B cell (primary cell): ENCODE measurements around the gene NKAIN2. TPM values are rescaled to one million over a fixed set of nuclear protein-coding genes. Genes with fewer than 3 reads are reported as not detected.
"Not testable (repeated sequence)": the region's sequence is repeated elsewhere in the genome, so short reads cannot be mapped to it uniquely, and the experiment has no call there.

ENCODE experiments used
- ATAC-seq: fragments of 200-7000 bp; cut with Tn5 transposase; one replicate; pipeline ENCODE4 v1.10.0; 2021; ENCODE audit warnings: low read depth, mild to moderate bottlenecking, moderate number of reproducible peaks, moderate library complexity
- CTCF ChIA-PET: fragments of 350-600 bp; sonication (Branson Sonifier 250); formaldehyde crosslinking; loops from one replicate; lab custom pipeline; 2021; ENCODE audit warnings: antibody characterized with exemption, inconsistent platforms; lab: Charles Lee
- POLR2A ChIA-PET: fragments of 350-600 bp; sonication (Branson Sonifier 250); formaldehyde crosslinking; loops from one replicate; lab custom pipeline; 2021; ENCODE audit warnings: antibody characterized with exemption; lab: Charles Lee
- DNase-seq: peaks from one replicate; pipeline ENCODE4 v3.0.0; 2013
- H2AFZ ChIP-seq: 2 replicates; pipeline ENCODE4 v1.6.1; 2012; ENCODE audit warnings: mild to moderate bottlenecking, low read depth, low read length; ENCODE audit not compliant: insufficient read depth, poor library complexity, severe bottlenecking
- H3K27ac ChIP-seq, 2 donors: 1 replicate in 1 of 2; 2 replicates in 1 of 2; pipeline ENCODE4 v1.5.1; 2012 to 2013; ENCODE audit warnings: low read length in 2 of 2, mild to moderate bottlenecking in 2 of 2, moderate library complexity in 1 of 2
- H3K27me3 ChIP-seq, 4 experiments: fragments of 200-600 bp in 1 of 4; sonication (generic) in 1 of 4; replicated peaks in 1 of 4; 1 replicate in 2 of 4; 2 replicates in 2 of 4; pipeline versions ENCODE4 v1.6.1 to v1.7.0; 2013 to 2016; ENCODE audit warnings: low read length in 3 of 4, mild to moderate bottlenecking in 2 of 4, mixed read lengths in 1 of 4, moderate library complexity in 1 of 4; ENCODE audit not compliant: insufficient read depth in 4 of 4, control insufficient read depth in 3 of 4; ENCODE audit errors: control extremely low read depth in 1 of 4
- H3K36me3 ChIP-seq, 2 experiments: replicated peaks in 1 of 2; 1 replicate in 1 of 2; 2 replicates in 1 of 2; pipeline versions ENCODE4 v1.6.1 to v1.7.1; 2013; ENCODE audit warnings: low read length in 1 of 2; ENCODE audit not compliant: insufficient read depth in 2 of 2, control insufficient read depth in 1 of 2; ENCODE audit errors: control extremely low read depth in 1 of 2, extremely low read depth in 1 of 2
- H3K4me1 ChIP-seq, 2 donors: fragments of 200-600 bp in 1 of 2; sonication (generic) in 1 of 2; 1 replicate in 1 of 2; 2 replicates in 1 of 2; pipeline versions ENCODE4 v1.5.1 to v1.6.1; 2013 to 2017; ENCODE audit warnings: low read length in 2 of 2; ENCODE audit not compliant: control insufficient read depth in 2 of 2, insufficient read depth in 2 of 2
- H3K4me2 ChIP-seq: replicated peaks from 2 replicates; pipeline ENCODE3; 2012; ENCODE audit warnings: mild to moderate bottlenecking, low read depth, low read length; ENCODE audit not compliant: poor library complexity, severe bottlenecking
- H3K4me3 ChIP-seq, 5 experiments: fragments of 200-600 bp in 1 of 5; sonication (generic) in 1 of 5; 1 replicate in 3 of 5; 2 replicates in 2 of 5; pipeline versions ENCODE4 v1.5.1 to v1.7.0; 2011 to 2016; ENCODE audit warnings: low read length in 4 of 5, mild to moderate bottlenecking in 4 of 5, low read depth in 2 of 5, control low read depth in 1 of 5, moderate library complexity in 1 of 5; ENCODE audit not compliant: insufficient read depth in 1 of 5; ENCODE audit errors: control extremely low read depth in 1 of 5, extremely low read depth in 1 of 5
- H3K79me2 ChIP-seq: fragments of 200-600 bp; sonication (generic); one replicate; pipeline ENCODE4 v1.6.0; 2016; ENCODE audit warnings: low read length; ENCODE audit not compliant: control insufficient read depth, insufficient read depth
- H3K9ac ChIP-seq: fragments of 200-600 bp; sonication (generic); 2 replicates; pipeline ENCODE4 v1.6.1; 2017; ENCODE audit warnings: mild to moderate bottlenecking, low read length, moderate library complexity
- H3K9me3 ChIP-seq, 3 donors: one replicate each; pipeline versions ENCODE4 v1.6.1 to v1.7.1; 2013; ENCODE audit warnings: low read length in 2 of 3; ENCODE audit not compliant: control insufficient read depth in 2 of 3, insufficient read depth in 1 of 3; ENCODE audit errors: control extremely low read depth in 1 of 3
- H4K20me1 ChIP-seq: 2 replicates; pipeline ENCODE4 v1.6.0; 2012; ENCODE audit warnings: mild to moderate bottlenecking, low read length; ENCODE audit not compliant: insufficient read depth, control insufficient read depth, poor library complexity, severe bottlenecking
- H3K27ac Mint-ChIP-seq: one replicate; pipeline ENCODE4 v1.8.0; 2021; ENCODE audit warnings: mixed read lengths
- H3K27me3 Mint-ChIP-seq: one replicate; pipeline ENCODE4 v1.8.0; 2021; ENCODE audit warnings: mixed read lengths
- H3K4me1 Mint-ChIP-seq: one replicate; pipeline ENCODE4 v1.8.0; 2021; ENCODE audit warnings: mixed read lengths
- H3K4me3 Mint-ChIP-seq: one replicate; pipeline ENCODE4 v1.8.0; 2021; ENCODE audit warnings: mixed read lengths
- H3K9me3 Mint-ChIP-seq: one replicate; pipeline ENCODE4 v1.8.0; 2022; ENCODE audit warnings: mixed read lengths; ENCODE audit not compliant: insufficient read depth
- EZH2 ChIP-seq: IDR thresholded peaks from 2 replicates; pipeline ENCODE4 v1.6.1; 2012; ENCODE audit warnings: borderline replicate concordance, low read depth, mild to moderate bottlenecking, moderate library complexity, low read length; ENCODE audit not compliant: insufficient read depth, poor library complexity, severe bottlenecking
- WGBS: methylation state at CpG from one replicate; pipeline ENCODE4 v1.1.5; 2013; ENCODE audit warnings: missing lambda C conversion rate; ENCODE audit not compliant: insufficient coverage; 5-methylcytosine and 5-hydroxymethylcytosine counted together
- intact Hi-C: fragments of 100-400 bp; cut with micrococcal nuclease; formaldehyde crosslinking; loops from one replicate; pipeline ENCODE4 v1.10.0; 2022
- polyA plus RNA-seq: library from polyadenylated mRNA; depleted of rRNA; stranded (reverse); fragments of >200 nt; gene quantifications from 2 replicates; pipeline ENCODE4 v1.2.3, GENCODE V29; 2012
- total RNA-seq, 2 donors: library from RNA; stranded (reverse); fragments of 120-200 nt in 1 of 2; gene quantifications; 1 replicate in 1 of 2; 2 replicates in 1 of 2; pipeline versions ENCODE4 v1.2.3 to v1.2.4, GENCODE V29; 2013 to 2022

The NKAIN2 gene
- total and polyA plus RNA-seq, 2 donors (not counting 1 experiment from before 2014, with no cell fraction given): not detected

DNA sequence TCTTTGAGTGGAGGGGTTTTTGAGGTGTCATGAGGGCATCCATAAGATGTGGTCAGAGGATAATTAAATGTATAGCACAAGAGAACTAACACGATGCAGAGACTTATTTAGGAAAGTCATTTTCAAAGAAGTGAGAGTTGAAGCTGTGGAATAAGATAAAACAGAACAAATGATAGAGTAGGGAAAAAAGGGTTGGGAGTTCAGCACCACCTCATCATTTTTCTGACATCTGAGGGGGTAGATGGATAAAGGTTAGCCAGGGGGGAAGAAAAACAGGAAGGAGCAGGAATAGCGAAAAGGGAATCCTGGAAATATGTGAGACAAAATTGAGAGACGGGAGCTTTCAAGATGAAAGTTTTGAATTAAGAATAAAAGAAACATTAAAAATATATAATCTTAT is 434.2 kb downstream of the NKAIN2 start:
- H3K27me3 Mint-ChIP-seq: no peaks in the 10 kb centered on the region
- H3K4me3 Mint-ChIP-seq: no peak overlapping the region
- H3K4me1 ChIP-seq: no peaks in the 10 kb centered on the region
- H3K27ac ChIP-seq: no peak overlapping the region
- peaks cover 9% of the 10 kb centered on the region for H3K9me3 Mint-ChIP-seq
- POLR2A ChIA-PET: no interaction called here
- H3K9me3 ChIP-seq: no peaks in the 10 kb centered on the region
- no peak for ATAC-seq
- DNase-seq: no peak
- intact Hi-C loops: no loop called here
- no peak for TF ChIP-seq EZH2
- H2AFZ ChIP-seq: no peak overlapping the region
- no peaks in the 10 kb centered on the region for H3K27me3 ChIP-seq
- no peak overlapping the region for H3K4me2 ChIP-seq
- no peaks in the 10 kb centered on the region for H3K36me3 ChIP-seq
- H3K27ac Mint-ChIP-seq: no peak overlapping the region
- H3K4me3 ChIP-seq: no peak overlapping the region
- WGBS: 80% methylated on average over 1 of the region's 3 CpGs
- H3K79me2 ChIP-seq: no peaks in the 10 kb centered on the region
- CTCF ChIA-PET: no interaction called here
- H3K4me1 Mint-ChIP-seq: no peaks in the 10 kb centered on the region
- no peak overlapping the region for H3K9ac ChIP-seq
- H4K20me1 ChIP-seq: no peaks in the 10 kb centered on the region

DNA sequence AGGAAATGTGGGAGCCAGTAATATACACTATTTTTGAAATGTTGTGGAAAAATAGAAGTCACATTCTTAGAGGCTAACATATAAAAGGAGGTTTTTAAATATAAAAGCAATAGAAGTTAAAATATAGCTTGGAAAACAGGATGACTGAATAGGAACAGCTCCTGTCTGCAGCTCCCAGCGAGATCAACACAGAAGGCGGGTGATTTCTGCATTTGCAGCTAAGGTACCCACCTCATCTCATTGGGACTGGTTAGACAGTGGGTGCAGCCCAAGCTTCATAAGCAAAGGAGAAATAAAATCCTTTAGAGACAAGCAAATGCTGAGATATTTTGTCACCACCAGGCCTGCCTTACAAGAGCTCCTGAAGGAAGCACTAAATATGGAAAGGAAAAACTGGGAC is 434.7 kb downstream of the NKAIN2 start:
- intact Hi-C loops, H3K4me1 Mint-ChIP-seq, H3K4me1 ChIP-seq, H3K4me3 ChIP-seq, H3K27me3 Mint-ChIP-seq, H3K9me3 Mint-ChIP-seq, H3K9me3 ChIP-seq, H3K36me3 ChIP-seq, DNase-seq, H3K27ac Mint-ChIP-seq, ATAC-seq, H3K27ac ChIP-seq, POLR2A ChIA-PET, H3K79me2 ChIP-seq, H3K4me3 Mint-ChIP-seq, H4K20me1 ChIP-seq, CTCF ChIA-PET, H2AFZ ChIP-seq, H3K4me2 ChIP-seq, H3K27me3 ChIP-seq, H3K9ac ChIP-seq: not testable (repeated sequence)
- no CpG with 5 or more reads among the region's 2 CpGs for WGBS
